GM18873 (cell line): ENCODE results near the gene MTCL3.

Experiments
- ATAC-seq: cut with Tn5 transposase; IDR thresholded peaks from one replicate; pipeline ENCODE4 v1.9.1; 2021; ENCODE audit warnings: mild to moderate bottlenecking, moderate library complexity, moderate number of reproducible peaks; ENCODE audit not compliant: unreplicated experiment, low FRiP score

MTCL3 gene

GRCh38 chr6:127518710-127519468 lies at the start of gene MTCL3:
Gene MTCL3 (minus strand): TSS chr6:127519335.
- no peak for ATAC-seq

- no peak for ATAC-seq
Measured at GRCh38 chr6:127567476-127567875, 48.3 kb upstream of the MTCL3 start.

- ATAC-seq: no peak
Measured at GRCh38 chr6:127566651-127567050, 47.5 kb upstream of the MTCL3 start.

GRCh38 chr6:127566119-127566518 lies 47.0 kb upstream of the MTCL3 start:
- ATAC-seq: no peak

GRCh38 chr6:127564761-127565160 lies 45.6 kb upstream of the MTCL3 start:
- no peak for ATAC-seq

GRCh38 chr6:127561660-127562059 lies 42.5 kb upstream of the MTCL3 start:
- ATAC-seq: no peak

- no peak for ATAC-seq
Measured at GRCh38 chr6:127554435-127555006, 35.4 kb upstream of the MTCL3 start.

GRCh38 chr6:127550403-127550802 lies 31.3 kb upstream of the MTCL3 start:
- no peak for ATAC-seq

- ATAC-seq: no peak
Measured at GRCh38 chr6:127547904-127548649, 28.9 kb upstream of the MTCL3 start.

- no peak for ATAC-seq
Measured at GRCh38 chr6:127547215-127547614, 28.1 kb upstream of the MTCL3 start.

- no peak for ATAC-seq
Measured at GRCh38 chr6:127539272-127539671, 20.1 kb upstream of the MTCL3 start.

GRCh38 chr6:127538750-127539264 lies 19.7 kb upstream of the MTCL3 start:
- ATAC-seq: no peak

- ATAC-seq: no peak
Measured at GRCh38 chr6:127533736-127534135, 14.6 kb upstream of the MTCL3 start.

GRCh38 chr6:127533011-127533410 lies 13.9 kb upstream of the MTCL3 start:
- no peak for ATAC-seq

- no peak for ATAC-seq
Measured at GRCh38 chr6:127522714-127523113, 3.6 kb upstream of the MTCL3 start.

- ATAC-seq: no peak
Measured at GRCh38 chr6:127520066-127520465, 931 bp upstream of the MTCL3 start.

GRCh38 chr6:127519469-127519785 lies 292 bp upstream of the MTCL3 start:
- no peak for ATAC-seq

- ATAC-seq: no peak
Measured at GRCh38 chr6:127518191-127518709, 885 bp downstream of the MTCL3 start.

- ATAC-seq: no peak
Measured at GRCh38 chr6:127517693-127518092, 1.4 kb downstream of the MTCL3 start.

- peak; percentile 58 for ATAC-seq
Measured at GRCh38 chr6:127516662-127517273, 2.4 kb downstream of the MTCL3 start.
